HL-60 (cell line): ENCODE measurements around the gene ACAA1.
"Not testable (repeated sequence)": the region's sequence is repeated elsewhere in the genome, so short reads cannot be mapped to it uniquely, and the experiment has no call there.

Source experiments
- CTCF ChIP-seq: IDR thresholded peaks from one replicate; pipeline ENCODE4 v1.5.1; 2011; ENCODE audit warnings: low read length, control low read depth, inconsistent platforms; ENCODE audit not compliant: insufficient read depth
- GABPA ChIP-seq: IDR thresholded peaks from 2 replicates; pipeline ENCODE4 v1.6.1; 2012; ENCODE audit warnings: low read depth
- POLR2AphosphoS5 ChIP-seq: IDR thresholded peaks from 2 replicates; pipeline ENCODE4 v1.6.1; 2012; ENCODE audit warnings: low read depth
- REST ChIP-seq: IDR thresholded peaks from 2 replicates; pipeline ENCODE4 v1.6.1; 2012; ENCODE audit warnings: low read depth; ENCODE audit not compliant: insufficient replicate concordance
- SPI1 ChIP-seq: IDR thresholded peaks from 2 replicates; pipeline ENCODE4 v1.6.1; 2012; ENCODE audit warnings: low read depth, mild to moderate bottlenecking, borderline replicate concordance

GRCh38 chr3:38082296-38082695 lies 54.6 kb downstream of the ACAA1 start:
- not testable (repeated sequence) for TF ChIP-seq CTCF, REST, SPI1, POLR2AphosphoS5, GABPA
